GM12878 (cell line): Measurements from ENCODE around the gene SHF. TPM values are rescaled to one million over a fixed set of nuclear protein-coding genes. Genes with fewer than 3 reads are reported as not detected.

ENCODE experiments used
- CHD2 ChIP-seq: IDR thresholded peaks from 2 replicates; pipeline ENCODE4 v1.6.1; 2011; ENCODE audit warnings: low read depth, low read length, improper control_type of control experiment, borderline replicate concordance
- KLF5 ChIP-seq: fragments of 450-650 bp; IDR thresholded peaks from 2 replicates; pipeline ENCODE4 v1.6.1; 2014; ENCODE audit warnings: mild to moderate bottlenecking; ENCODE audit not compliant: partially characterized antibody
- NFYA ChIP-seq: IDR thresholded peaks from 2 replicates; pipeline ENCODE4 v1.6.1; 2011; ENCODE audit warnings: low read depth, mild to moderate bottlenecking, low read length, improper control_type of control experiment, borderline replicate concordance
- TCF3 ChIP-seq: IDR thresholded peaks from 2 replicates; pipeline ENCODE4 v1.6.1; 2012; ENCODE audit warnings: low read depth, mild to moderate bottlenecking, low read length, borderline replicate concordance; ENCODE audit not compliant: insufficient read depth
- polyA plus RNA-seq, 11 experiments: library from polyadenylated mRNA; depleted of rRNA in 4 of 11; unstranded in 6 of 11; stranded (reverse) in 5 of 11; fragments of >200 nt; fragmentation: Nextera tagmentation in 4 of 11; fragmentation: Illumina TruSeq in 1 of 11; extraction: Ambion mirVana in 4 of 11; extraction: Trizol in 1 of 11; gene quantifications; 1 replicate in 1 of 11; 2 replicates in 10 of 11; pipeline versions ENCODE4 v1.2.1 to v1.2.3, GENCODE V29; 2011 to 2016; ENCODE audit warnings: inconsistent platforms in 2 of 11, missing spikeins in 2 of 11, low read depth in 1 of 11
- total RNA-seq, 4 experiments: library from RNA; depleted of rRNA in 3 of 4; stranded (reverse); fragments of >200 nt in 3 of 4; fragmentation: Illumina TruSeq in 1 of 4; extraction: Trizol in 1 of 4; gene quantifications; 2 replicates each; pipeline versions ENCODE4 v1.2.1 to v1.2.3, GENCODE V29; 2013 to 2021
- TF ChIP-seq, protein P1 (sequence below): fragments of 450-650 bp; IDR thresholded peaks from 2 replicates; pipeline ENCODE4 v1.6.1; 2018; ENCODE audit warnings: borderline replicate concordance, mild to moderate bottlenecking; ENCODE audit not compliant: partially characterized antibody
- TF ChIP-seq, protein P2 (sequence below): fragments of 150-350 bp; IDR thresholded peaks from 2 replicates; pipeline ENCODE4 v1.6.1; 2014; ENCODE audit warnings: mild to moderate bottlenecking, low read depth, low read length
- TF ChIP-seq, protein P3 (sequence below): fragments of 450-650 bp; IDR thresholded peaks from 2 replicates; pipeline ENCODE4 v1.6.1; 2018; ENCODE audit warnings: mild to moderate bottlenecking, low read depth, moderate library complexity; ENCODE audit not compliant: partially characterized antibody

The SHF gene
- total and polyA plus RNA-seq, 10 of the 15 experiments (the other 5 are each of a cell fraction or from before 2014, with no cell fraction given), result 0.04 to 5.7 (median 1.0) TPM; not detected in 1

DNA sequence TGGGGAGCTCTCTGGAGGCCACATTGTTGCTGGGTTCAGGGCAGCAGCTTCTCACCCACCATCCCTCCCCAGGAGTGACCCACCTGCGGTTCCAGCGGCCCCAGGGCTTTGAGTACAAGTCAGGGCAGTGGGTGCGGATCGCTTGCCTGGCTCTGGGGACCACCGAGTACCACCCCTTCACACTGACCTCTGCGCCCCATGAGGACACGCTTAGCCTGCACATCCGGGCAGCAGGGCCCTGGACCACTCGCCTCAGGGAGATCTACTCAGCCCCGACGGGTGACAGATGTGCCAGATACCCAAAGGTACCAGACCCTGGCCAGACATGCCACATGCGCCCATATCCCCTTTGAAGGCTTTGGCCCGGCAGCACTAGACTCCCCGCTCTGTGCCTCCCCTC lies 26.1 kb downstream of the SHF start (continued):
- TF ChIP-seq, protein P1, sequence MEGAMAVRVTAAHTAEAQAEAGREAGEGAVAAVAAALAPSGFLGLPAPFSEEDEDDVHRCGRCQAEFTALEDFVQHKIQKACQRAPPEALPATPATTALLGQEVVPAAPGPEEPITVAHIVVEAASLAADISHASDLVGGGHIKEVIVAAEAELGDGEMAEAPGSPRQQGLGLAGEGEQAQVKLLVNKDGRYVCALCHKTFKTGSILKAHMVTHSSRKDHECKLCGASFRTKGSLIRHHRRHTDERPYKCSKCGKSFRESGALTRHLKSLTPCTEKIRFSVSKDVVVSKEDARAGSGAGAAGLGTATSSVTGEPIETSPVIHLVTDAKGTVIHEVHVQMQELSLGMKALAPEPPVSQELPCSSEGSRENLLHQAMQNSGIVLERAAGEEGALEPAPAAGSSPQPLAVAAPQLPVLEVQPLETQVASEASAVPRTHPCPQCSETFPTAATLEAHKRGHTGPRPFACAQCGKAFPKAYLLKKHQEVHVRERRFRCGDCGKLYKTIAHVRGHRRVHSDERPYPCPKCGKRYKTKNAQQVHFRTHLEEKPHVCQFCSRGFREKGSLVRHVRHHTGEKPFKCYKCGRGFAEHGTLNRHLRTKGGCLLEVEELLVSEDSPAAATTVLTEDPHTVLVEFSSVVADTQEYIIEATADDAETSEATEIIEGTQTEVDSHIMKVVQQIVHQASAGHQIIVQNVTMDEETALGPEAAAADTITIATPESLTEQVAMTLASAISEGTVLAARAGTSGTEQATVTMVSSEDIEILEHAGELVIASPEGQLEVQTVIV, result no peak
- TF ChIP-seq KLF5 (no peak), CHD2 (no peak), TCF3 (no peak), NFYA (no peak)
- TF ChIP-seq, protein P2, sequence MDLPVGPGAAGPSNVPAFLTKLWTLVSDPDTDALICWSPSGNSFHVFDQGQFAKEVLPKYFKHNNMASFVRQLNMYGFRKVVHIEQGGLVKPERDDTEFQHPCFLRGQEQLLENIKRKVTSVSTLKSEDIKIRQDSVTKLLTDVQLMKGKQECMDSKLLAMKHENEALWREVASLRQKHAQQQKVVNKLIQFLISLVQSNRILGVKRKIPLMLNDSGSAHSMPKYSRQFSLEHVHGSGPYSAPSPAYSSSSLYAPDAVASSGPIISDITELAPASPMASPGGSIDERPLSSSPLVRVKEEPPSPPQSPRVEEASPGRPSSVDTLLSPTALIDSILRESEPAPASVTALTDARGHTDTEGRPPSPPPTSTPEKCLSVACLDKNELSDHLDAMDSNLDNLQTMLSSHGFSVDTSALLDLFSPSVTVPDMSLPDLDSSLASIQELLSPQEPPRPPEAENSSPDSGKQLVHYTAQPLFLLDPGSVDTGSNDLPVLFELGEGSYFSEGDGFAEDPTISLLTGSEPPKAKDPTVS, result no peak
- TF ChIP-seq, protein P3, sequence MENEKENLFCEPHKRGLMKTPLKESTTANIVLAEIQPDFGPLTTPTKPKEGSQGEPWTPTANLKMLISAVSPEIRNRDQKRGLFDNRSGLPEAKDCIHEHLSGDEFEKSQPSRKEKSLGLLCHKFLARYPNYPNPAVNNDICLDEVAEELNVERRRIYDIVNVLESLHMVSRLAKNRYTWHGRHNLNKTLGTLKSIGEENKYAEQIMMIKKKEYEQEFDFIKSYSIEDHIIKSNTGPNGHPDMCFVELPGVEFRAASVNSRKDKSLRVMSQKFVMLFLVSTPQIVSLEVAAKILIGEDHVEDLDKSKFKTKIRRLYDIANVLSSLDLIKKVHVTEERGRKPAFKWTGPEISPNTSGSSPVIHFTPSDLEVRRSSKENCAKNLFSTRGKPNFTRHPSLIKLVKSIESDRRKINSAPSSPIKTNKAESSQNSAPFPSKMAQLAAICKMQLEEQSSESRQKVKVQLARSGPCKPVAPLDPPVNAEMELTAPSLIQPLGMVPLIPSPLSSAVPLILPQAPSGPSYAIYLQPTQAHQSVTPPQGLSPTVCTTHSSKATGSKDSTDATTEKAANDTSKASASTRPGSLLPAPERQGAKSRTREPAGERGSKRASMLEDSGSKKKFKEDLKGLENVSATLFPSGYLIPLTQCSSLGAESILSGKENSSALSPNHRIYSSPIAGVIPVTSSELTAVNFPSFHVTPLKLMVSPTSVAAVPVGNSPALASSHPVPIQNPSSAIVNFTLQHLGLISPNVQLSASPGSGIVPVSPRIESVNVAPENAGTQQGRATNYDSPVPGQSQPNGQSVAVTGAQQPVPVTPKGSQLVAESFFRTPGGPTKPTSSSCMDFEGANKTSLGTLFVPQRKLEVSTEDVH, result no peak
- TF ChIP-seq, all 136 proteins: peak for 0
